ENCODE data around the gene KCNE3. TPM values are rescaled to one million over a fixed set of nuclear protein-coding genes. Genes with fewer than 3 reads are reported as not detected.

The KCNE3 gene
- total and polyA plus RNA-seq, 2 donors from 2014 or later = 15.9 to 19.2 TPM

GRCh38 chr11:74457356-74457755, 10.0 kb downstream of the KCNE3 start:
- Histone ChIP-seq H3K9me3 (ENCODE audit: control insufficient read depth in 2 of 3, insufficient read depth in 1 of 3, low read length in 3 of 3) (no peaks in the 10 kb centered on the region), H3K27me3 (ENCODE audit: control insufficient read depth, insufficient read depth, low read length) (no peaks in the 10 kb centered on the region), H3K9ac (ENCODE audit: low read length in 3 of 3) (no peak overlapping the region), H3K36me3 (ENCODE audit: control insufficient read depth in 2 of 3, insufficient read depth in 3 of 3, low read length in 3 of 3) (peaks cover 0 to 28% (median 7%) of the 10 kb centered on the region in 3 donors), H3K4me3 (ENCODE audit: low read length in 3 of 3) (no peak overlapping the region), H3K4me1 (ENCODE audit: control insufficient read depth in 2 of 3, insufficient read depth in 2 of 3, low read depth in 1 of 3, low read length in 3 of 3) (peaks cover 0 to 16% (median 8%) of the 10 kb centered on the region in 3 donors), H3K27ac (ENCODE audit: low read depth in 2 of 2, low read length in 2 of 2) (no peak overlapping the region)
- TF ChIP-seq CTCF (IDR thresholded peaks at IDR 0.05; ENCODE audit: borderline replicate concordance, extremely low read depth, insufficient read depth) = no peak
- DNase-seq (no peak), FAIRE-seq (no peak)
- intact Hi-C loops (cut with DNase I) = loop anchor here (10.0 kb wide), 1 partner anchor 107 kb away; no protein-coding TSS in a partner anchor

DNA sequence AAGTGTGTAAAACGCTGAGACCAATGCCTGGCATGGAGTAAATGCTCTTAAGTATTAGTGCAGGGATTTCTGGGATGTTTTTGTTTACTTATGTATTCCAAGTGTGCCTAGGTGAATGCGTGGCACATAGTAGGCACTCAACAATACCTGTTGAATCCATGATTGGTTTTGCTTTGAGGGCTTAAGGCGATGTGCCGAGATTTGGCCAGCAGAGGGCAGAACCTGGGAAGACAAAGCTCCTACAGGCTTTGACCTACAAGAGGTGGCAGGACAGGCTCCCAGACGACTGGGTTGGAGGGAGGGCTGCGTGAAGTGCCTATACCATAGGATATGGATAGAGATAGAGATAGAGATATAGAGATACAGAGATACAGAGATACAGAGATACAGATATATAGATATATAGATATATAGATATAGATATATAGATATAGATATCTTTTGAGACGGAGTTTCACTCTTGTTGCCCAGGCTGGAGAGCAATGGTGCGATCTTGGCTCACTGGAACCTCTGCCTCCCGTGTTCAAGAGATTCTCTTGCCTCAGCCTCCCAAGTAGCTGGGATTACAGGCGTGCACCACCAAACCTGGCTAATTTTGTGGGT, 13.9 kb downstream of the KCNE3 start:
- Histone ChIP-seq H3K27me3 (ENCODE audit: control insufficient read depth, insufficient read depth, low read length) (no peaks in the 10 kb centered on the region), H3K27ac (ENCODE audit: low read depth in 2 of 2, low read length in 2 of 2) (no peak overlapping the region), H3K9ac (ENCODE audit: low read length in 3 of 3) (no peak overlapping the region), H3K9me3 (ENCODE audit: control insufficient read depth in 2 of 3, insufficient read depth in 1 of 3, low read length in 3 of 3) (no peaks in the 10 kb centered on the region), H3K4me3 (ENCODE audit: low read length in 3 of 3) (no peak overlapping the region), H3K36me3 (ENCODE audit: control insufficient read depth in 2 of 3, insufficient read depth in 3 of 3, low read length in 3 of 3) (peaks cover 0 to 14% (median 5%) of the 10 kb centered on the region in 3 donors), H3K4me1 (ENCODE audit: control insufficient read depth in 2 of 3, insufficient read depth in 2 of 3, low read depth in 1 of 3, low read length in 3 of 3) (no peaks in the 10 kb centered on the region)
- FAIRE-seq = no peak
- intact Hi-C loops (cut with DNase I) = loop anchor here (10.0 kb wide), 1 partner anchor 111 kb away; no protein-coding TSS in a partner anchor
- TF ChIP-seq CTCF (IDR thresholded peaks at IDR 0.05; ENCODE audit: borderline replicate concordance, extremely low read depth, insufficient read depth) = peak; percentile 83
- peak in 4 of 5 donors; percentile 56 to 70 (median 65) for DNase-seq

- TF ChIP-seq CTCF (IDR thresholded peaks at IDR 0.05; ENCODE audit: borderline replicate concordance, extremely low read depth, insufficient read depth) = no peak
- H3K36me3 ChIP-seq (ENCODE audit: control insufficient read depth in 2 of 3, insufficient read depth in 3 of 3, low read length in 3 of 3) = peaks cover 0 to 11% (median 1%) of the 10 kb centered on the region in 3 donors
- DNase-seq (no peak), FAIRE-seq (no peak)
- no peaks in the 10 kb centered on the region for H3K9me3 ChIP-seq (ENCODE audit: control insufficient read depth in 2 of 3, insufficient read depth in 1 of 3, low read length in 3 of 3)
- H3K27ac ChIP-seq (ENCODE audit: low read depth in 2 of 2, low read length in 2 of 2) = no peak overlapping the region
- no peaks in the 10 kb centered on the region for H3K4me1 ChIP-seq (ENCODE audit: control insufficient read depth in 2 of 3, insufficient read depth in 2 of 3, low read depth in 1 of 3, low read length in 3 of 3)
- H3K9ac ChIP-seq (ENCODE audit: low read length in 3 of 3) = no peak overlapping the region
- H3K27me3 ChIP-seq (ENCODE audit: control insufficient read depth, insufficient read depth, low read length) = no peaks in the 10 kb centered on the region
- H3K4me3 ChIP-seq (ENCODE audit: low read length in 3 of 3) = no peak overlapping the region
- intact Hi-C loops (cut with DNase I) = loop anchor here (10.0 kb wide), 1 partner anchor 112 kb away; no protein-coding TSS in a partner anchor
These were observed 15.0 kb downstream of the KCNE3 start for GRCh38 chr11:74452366-74452765.
